LNCAP (cell line): Measurements from ENCODE around the gene MDM2.

ENCODE experiments used
- CTCF ChIP-seq: fragments of 450-650 bp; IDR thresholded peaks from 2 replicates; pipeline ENCODE4 v1.5.1; 2017; ENCODE audit warnings: mild to moderate bottlenecking

The MDM2 gene

GRCh38 chr12:68882251-68882964, 74.4 kb downstream of the MDM2 start:
- no peak for TF ChIP-seq CTCF

GRCh38 chr12:68883151-68883550, 75.2 kb downstream of the MDM2 start:
- no peak for TF ChIP-seq CTCF

GRCh38 chr12:68884251-68884650, 76.3 kb downstream of the MDM2 start:
- no peak for TF ChIP-seq CTCF

- no peak for TF ChIP-seq CTCF
These were observed 77.4 kb downstream of the MDM2 start for GRCh38 chr12:68885381-68885780.

GRCh38 chr12:68886636-68887572, 78.9 kb downstream of the MDM2 start:
- TF ChIP-seq CTCF, result no peak

- TF ChIP-seq CTCF, result no peak
These were observed 79.7 kb downstream of the MDM2 start for GRCh38 chr12:68887641-68888040.

GRCh38 chr12:68888243-68888642, 80.3 kb downstream of the MDM2 start:
- no peak for TF ChIP-seq CTCF
